ENCODE results near the gene OAF.

- TF ChIP-seq, protein P1, sequence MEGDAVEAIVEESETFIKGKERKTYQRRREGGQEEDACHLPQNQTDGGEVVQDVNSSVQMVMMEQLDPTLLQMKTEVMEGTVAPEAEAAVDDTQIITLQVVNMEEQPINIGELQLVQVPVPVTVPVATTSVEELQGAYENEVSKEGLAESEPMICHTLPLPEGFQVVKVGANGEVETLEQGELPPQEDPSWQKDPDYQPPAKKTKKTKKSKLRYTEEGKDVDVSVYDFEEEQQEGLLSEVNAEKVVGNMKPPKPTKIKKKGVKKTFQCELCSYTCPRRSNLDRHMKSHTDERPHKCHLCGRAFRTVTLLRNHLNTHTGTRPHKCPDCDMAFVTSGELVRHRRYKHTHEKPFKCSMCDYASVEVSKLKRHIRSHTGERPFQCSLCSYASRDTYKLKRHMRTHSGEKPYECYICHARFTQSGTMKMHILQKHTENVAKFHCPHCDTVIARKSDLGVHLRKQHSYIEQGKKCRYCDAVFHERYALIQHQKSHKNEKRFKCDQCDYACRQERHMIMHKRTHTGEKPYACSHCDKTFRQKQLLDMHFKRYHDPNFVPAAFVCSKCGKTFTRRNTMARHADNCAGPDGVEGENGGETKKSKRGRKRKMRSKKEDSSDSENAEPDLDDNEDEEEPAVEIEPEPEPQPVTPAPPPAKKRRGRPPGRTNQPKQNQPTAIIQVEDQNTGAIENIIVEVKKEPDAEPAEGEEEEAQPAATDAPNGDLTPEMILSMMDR (IDR thresholded peaks at IDR 0.05; ENCODE audit: borderline replicate concordance, extremely low read depth, low read length, poor library complexity, severe bottlenecking): no peak
- no peak for TF ChIP-seq EZH2 (IDR thresholded peaks at IDR 0.05; ENCODE audit: borderline replicate concordance, low read depth, low read length, severe bottlenecking)
Observed at GRCh38 chr11:120219938-120220746, 9.3 kb downstream of the OAF start.

All from DND-41 (cell line).